Measurements from ENCODE around the gene TSPAN9. TPM values are rescaled to one million over a fixed set of nuclear protein-coding genes. Genes with fewer than 3 reads are reported as not detected.

The TSPAN9 gene
- total and polyA plus RNA-seq, 4 donors: 27.6 to 40.1 (median 30.9) TPM

DNA sequence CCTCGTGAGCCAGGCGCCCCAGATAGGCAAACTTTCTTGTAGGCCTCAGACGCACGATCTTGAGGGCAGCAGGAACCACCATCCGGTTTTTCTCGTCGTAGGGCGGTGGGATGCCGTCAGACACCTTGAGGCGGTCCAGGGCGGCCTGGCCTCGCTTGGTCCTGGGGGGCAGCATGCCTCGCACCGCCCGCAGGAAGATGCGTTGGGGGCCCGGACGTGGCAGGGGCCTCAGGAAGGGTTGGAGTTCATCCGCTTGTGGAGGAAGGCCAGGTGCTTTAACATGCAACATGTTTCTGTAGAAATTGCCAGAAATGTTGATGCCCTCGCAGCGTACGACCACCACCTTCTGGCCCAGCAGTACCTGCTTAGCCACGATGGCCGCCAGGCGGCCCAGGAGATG, 5.5 kb upstream of the TSPAN9 start:
- no peak for DNase-seq (ENCODE audit: low read depth in 4 of 6, low spot score in 6 of 6)
- H3K9me3 ChIP-seq (ENCODE audit: control insufficient read depth, insufficient read depth, low read length): no peaks in the 10 kb centered on the region
- H3K4me3 ChIP-seq (ENCODE audit: low read depth, low read length): no peak overlapping the region
- H3K27ac ChIP-seq (ENCODE audit: low read depth, low read length): no peak overlapping the region
- WGBS (ENCODE audit: insufficient coverage): 96% methylated on average over 23 of the region's 25 CpGs
- H3K36me3 ChIP-seq (ENCODE audit: control insufficient read depth, insufficient read depth, low read length): no peaks in the 10 kb centered on the region
- peaks cover 10% of the 10 kb centered on the region for H3K4me1 ChIP-seq (ENCODE audit: control insufficient read depth, insufficient read depth, low read length)
- no peaks in the 10 kb centered on the region for H3K27me3 ChIP-seq (ENCODE audit: control insufficient read depth, insufficient read depth, low read length)

DNA sequence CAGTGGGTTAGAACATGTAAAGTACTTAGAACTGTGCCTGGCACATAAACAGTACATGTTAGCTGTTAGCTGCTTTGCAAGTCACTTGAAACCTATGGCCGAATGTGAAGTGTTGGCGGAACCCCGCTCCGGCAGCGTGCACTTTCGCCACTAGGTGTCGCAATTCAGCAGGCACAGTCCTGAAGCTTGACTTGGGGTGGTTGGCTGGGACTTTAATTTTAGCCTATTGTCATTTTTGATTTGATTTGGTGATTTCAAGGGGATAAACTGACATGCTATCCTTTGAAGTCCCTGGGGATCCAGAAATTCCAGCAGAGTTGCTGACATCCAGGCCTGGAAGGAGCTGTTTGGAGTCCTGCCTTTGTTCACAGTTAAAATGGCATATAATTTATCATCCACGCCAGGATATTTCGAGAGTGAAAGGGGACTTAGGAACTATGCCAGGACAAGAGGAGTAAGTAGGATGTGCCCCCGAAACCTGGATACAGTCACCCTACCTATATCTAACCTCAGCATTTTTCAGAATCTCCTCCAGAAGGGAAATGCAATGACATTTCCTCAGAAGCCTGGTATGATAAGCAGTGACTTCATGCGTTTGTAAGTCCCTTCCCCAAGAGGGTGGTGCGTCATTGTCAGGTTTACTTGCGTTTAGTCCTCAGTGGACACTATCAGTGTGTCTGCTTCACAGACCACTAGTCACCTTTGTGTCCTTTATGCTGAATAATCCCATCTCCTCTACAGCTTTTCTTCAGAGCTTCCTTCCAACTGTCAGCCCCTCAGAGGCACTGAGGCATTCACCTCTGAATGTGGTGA, 3.5 kb upstream of the TSPAN9 start:
- no peak overlapping the region for H3K27ac ChIP-seq (ENCODE audit: low read depth, low read length)
- DNase-seq (ENCODE audit: low read depth in 4 of 6, low spot score in 6 of 6): peak; percentile 64 to 96 (median 76)
- no peaks in the 10 kb centered on the region for H3K36me3 ChIP-seq (ENCODE audit: control insufficient read depth, insufficient read depth, low read length)
- H3K4me3 ChIP-seq (ENCODE audit: low read depth, low read length): no peak overlapping the region
- H3K9me3 ChIP-seq (ENCODE audit: control insufficient read depth, insufficient read depth, low read length): no peaks in the 10 kb centered on the region
- WGBS (ENCODE audit: insufficient coverage): 17% methylated on average over 10 of the region's 13 CpGs
- no peaks in the 10 kb centered on the region for H3K27me3 ChIP-seq (ENCODE audit: control insufficient read depth, insufficient read depth, low read length)
- H3K4me1 ChIP-seq (ENCODE audit: control insufficient read depth, insufficient read depth, low read length): peaks cover 19% of the 10 kb centered on the region

DNA sequence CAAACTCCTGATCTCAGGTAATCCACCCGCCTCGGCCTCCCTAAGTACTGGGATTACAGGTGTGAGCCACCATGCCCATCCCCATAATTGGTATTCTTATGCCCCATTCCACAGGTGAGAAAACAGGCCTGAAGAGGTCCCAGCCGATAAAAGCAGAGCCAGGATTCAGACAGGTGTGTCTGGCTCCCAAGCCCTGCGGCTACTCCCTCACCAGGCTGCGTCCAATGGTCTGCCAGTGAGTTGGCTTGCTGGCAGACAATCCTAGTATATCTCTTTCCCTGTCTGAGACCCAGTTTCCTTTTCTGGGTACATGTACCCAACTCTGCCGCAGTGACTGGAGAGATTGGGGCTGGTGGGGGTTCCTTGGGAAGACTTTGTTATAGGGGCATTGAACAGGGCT, 1.9 kb upstream of the TSPAN9 start:
- DNase-seq (ENCODE audit: low read depth in 4 of 6, low spot score in 6 of 6): no peak
- Histone ChIP-seq H3K36me3 (ENCODE audit: control insufficient read depth, insufficient read depth, low read length) (no peaks in the 10 kb centered on the region), H3K27ac (ENCODE audit: low read depth, low read length) (no peak overlapping the region), H3K9me3 (ENCODE audit: control insufficient read depth, insufficient read depth, low read length) (no peaks in the 10 kb centered on the region), H3K4me1 (ENCODE audit: control insufficient read depth, insufficient read depth, low read length) (peaks cover 19% of the 10 kb centered on the region), H3K27me3 (ENCODE audit: control insufficient read depth, insufficient read depth, low read length) (no peaks in the 10 kb centered on the region), H3K4me3 (ENCODE audit: low read depth, low read length) (no peak overlapping the region)
- WGBS (ENCODE audit: insufficient coverage): 75% methylated on average over 4 of the region's 6 CpGs

DNA sequence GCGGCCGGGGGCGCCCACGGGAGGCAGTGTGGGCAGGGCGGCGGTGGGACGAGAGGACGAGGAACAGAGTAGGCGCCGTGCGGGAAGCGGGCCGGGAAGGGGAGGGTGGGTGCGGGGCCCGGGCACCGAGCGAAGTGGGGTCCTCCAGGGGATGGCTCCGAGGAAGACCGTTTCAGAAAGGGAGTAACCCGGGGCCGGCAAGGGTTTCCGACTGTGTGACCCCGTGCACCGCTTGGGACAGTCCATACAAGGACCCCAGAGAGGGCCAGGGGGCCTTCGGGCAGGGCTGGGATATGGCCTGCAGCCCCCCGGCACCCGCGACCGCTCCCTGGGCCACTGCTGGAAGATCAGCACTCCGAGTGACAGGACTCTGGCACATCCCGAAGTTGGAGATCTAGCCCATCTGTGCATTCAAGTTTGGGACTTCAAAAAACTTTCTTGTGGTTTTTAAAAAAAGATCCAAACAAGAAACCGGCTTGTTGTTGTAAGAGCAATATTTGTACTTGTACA, 448 bp downstream of the TSPAN9 start:
- Histone ChIP-seq H3K27ac (ENCODE audit: low read depth, low read length) (no peak overlapping the region), H3K27me3 (ENCODE audit: control insufficient read depth, insufficient read depth, low read length) (no peaks in the 10 kb centered on the region), H3K4me1 (ENCODE audit: control insufficient read depth, insufficient read depth, low read length) (peaks cover 19% of the 10 kb centered on the region), H3K36me3 (ENCODE audit: control insufficient read depth, insufficient read depth, low read length) (no peaks in the 10 kb centered on the region), H3K9me3 (ENCODE audit: control insufficient read depth, insufficient read depth, low read length) (no peaks in the 10 kb centered on the region), H3K4me3 (ENCODE audit: low read depth, low read length) (peak overlapping the region; percentile 75)
- under 1% methylated on average over 31 of the region's 32 CpGs for WGBS (ENCODE audit: insufficient coverage)
- peak in 1 of 6 donors; percentile 54 for DNase-seq (ENCODE audit: low read depth in 4 of 6, low spot score in 6 of 6)

DNA sequence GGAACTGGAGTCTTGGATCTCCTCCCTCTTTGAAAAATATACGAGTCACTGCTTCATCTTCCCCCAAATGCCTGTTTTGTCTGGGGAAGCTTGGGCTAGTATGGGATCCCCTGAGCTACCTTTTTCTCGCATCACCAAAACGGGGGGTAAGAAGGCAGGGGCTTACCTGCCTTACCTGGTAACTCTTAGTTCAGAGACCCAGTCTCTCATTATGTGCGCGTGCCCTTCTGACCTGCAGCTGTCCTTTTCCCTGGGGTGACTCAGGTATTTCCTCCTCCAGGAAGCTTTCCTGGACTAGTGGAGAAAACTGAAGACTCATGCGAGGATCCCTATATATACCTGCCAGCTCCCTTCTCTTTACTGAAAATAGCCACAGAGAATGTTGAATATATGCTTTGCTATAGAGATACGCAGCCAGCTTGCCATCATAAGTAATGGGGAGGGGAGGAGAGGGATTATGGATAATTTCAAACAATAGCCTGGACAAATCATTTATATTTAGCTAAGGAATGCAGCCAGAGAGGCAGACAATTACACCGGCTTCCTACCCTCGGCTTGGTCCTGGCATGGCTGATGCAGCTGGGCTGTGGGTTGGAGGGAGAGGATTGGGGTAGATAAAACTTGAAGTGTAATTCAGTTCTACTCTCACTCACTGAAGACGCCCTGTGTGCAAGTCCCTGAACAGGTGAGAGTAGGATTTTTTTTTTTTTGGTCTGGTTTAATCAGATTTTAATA, 1.1 kb downstream of the TSPAN9 start:
- Histone ChIP-seq H3K4me3 (ENCODE audit: low read depth, low read length) (peak overlapping the region; percentile 75), H3K4me1 (ENCODE audit: control insufficient read depth, insufficient read depth, low read length) (peaks cover 19% of the 10 kb centered on the region), H3K36me3 (ENCODE audit: control insufficient read depth, insufficient read depth, low read length) (no peaks in the 10 kb centered on the region), H3K9me3 (ENCODE audit: control insufficient read depth, insufficient read depth, low read length) (no peaks in the 10 kb centered on the region), H3K27ac (ENCODE audit: low read depth, low read length) (no peak overlapping the region), H3K27me3 (ENCODE audit: control insufficient read depth, insufficient read depth, low read length) (no peaks in the 10 kb centered on the region)
- no peak for DNase-seq (ENCODE audit: low read depth in 4 of 6, low spot score in 6 of 6)
- 58% methylated on average over 4 of the region's 10 CpGs for WGBS (ENCODE audit: insufficient coverage)

DNA sequence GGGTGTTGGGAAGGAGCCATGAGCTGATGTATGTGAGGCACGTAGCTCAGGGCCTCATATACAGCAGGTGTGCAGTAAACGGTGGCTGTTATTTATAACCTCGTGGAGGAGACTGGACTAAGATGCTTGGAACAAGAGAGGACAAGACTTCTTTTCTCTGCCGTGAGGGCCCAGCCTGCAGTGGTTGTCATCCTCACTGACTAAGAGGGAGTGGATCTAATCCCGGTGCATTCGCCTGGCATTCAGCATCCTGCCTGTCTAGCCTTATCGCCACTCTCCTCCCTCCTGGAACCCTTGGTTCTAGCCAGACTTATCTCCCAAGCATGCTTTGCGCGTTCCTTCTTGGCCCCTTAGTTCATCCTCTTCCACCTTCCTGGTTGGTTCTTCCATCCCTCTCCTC, 3.9 kb downstream of the TSPAN9 start:
- H3K9me3 ChIP-seq (ENCODE audit: control insufficient read depth, insufficient read depth, low read length): no peaks in the 10 kb centered on the region
- H3K36me3 ChIP-seq (ENCODE audit: control insufficient read depth, insufficient read depth, low read length): peaks cover 9% of the 10 kb centered on the region
- H3K4me3 ChIP-seq (ENCODE audit: low read depth, low read length): no peak overlapping the region
- H3K27me3 ChIP-seq (ENCODE audit: control insufficient read depth, insufficient read depth, low read length): no peaks in the 10 kb centered on the region
- no peak overlapping the region for H3K27ac ChIP-seq (ENCODE audit: low read depth, low read length)
- no peak for DNase-seq (ENCODE audit: low read depth in 4 of 6, low spot score in 6 of 6)
- WGBS (ENCODE audit: insufficient coverage): 82% methylated on average over 7 of the region's 9 CpGs
- H3K4me1 ChIP-seq (ENCODE audit: control insufficient read depth, insufficient read depth, low read length): peaks cover 21% of the 10 kb centered on the region

DNA sequence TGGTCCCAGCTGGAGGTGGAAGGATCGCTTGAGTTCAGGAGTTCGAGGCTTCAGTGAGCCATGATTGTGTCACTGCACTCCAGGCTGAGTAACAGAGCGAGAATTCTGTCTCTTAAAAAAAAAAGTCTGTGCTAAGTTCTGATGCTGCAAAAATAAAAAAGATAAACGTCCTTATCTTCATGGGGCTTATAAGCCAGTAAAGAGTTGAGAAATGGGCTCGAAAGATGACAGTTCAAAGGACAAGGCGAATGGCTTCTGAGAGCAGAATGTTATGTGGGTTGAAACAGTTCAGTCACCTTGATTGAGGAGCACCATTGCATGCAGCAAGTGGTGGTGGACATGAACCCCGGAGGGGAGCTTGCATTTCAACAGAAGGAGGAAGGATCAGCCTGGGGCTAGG, 4.7 kb downstream of the TSPAN9 start:
- DNase-seq (ENCODE audit: low read depth in 4 of 6, low spot score in 6 of 6): no peak
- H3K4me1 ChIP-seq (ENCODE audit: control insufficient read depth, insufficient read depth, low read length): peaks cover 14% of the 10 kb centered on the region
- H3K27me3 ChIP-seq (ENCODE audit: control insufficient read depth, insufficient read depth, low read length): no peaks in the 10 kb centered on the region
- 77% methylated on average over 7 of the region's 7 CpGs for WGBS (ENCODE audit: insufficient coverage)
- no peak overlapping the region for H3K4me3 ChIP-seq (ENCODE audit: low read depth, low read length)
- no peaks in the 10 kb centered on the region for H3K9me3 ChIP-seq (ENCODE audit: control insufficient read depth, insufficient read depth, low read length)
- peaks cover 9% of the 10 kb centered on the region for H3K36me3 ChIP-seq (ENCODE audit: control insufficient read depth, insufficient read depth, low read length)
- H3K27ac ChIP-seq (ENCODE audit: low read depth, low read length): no peak overlapping the region

DNA sequence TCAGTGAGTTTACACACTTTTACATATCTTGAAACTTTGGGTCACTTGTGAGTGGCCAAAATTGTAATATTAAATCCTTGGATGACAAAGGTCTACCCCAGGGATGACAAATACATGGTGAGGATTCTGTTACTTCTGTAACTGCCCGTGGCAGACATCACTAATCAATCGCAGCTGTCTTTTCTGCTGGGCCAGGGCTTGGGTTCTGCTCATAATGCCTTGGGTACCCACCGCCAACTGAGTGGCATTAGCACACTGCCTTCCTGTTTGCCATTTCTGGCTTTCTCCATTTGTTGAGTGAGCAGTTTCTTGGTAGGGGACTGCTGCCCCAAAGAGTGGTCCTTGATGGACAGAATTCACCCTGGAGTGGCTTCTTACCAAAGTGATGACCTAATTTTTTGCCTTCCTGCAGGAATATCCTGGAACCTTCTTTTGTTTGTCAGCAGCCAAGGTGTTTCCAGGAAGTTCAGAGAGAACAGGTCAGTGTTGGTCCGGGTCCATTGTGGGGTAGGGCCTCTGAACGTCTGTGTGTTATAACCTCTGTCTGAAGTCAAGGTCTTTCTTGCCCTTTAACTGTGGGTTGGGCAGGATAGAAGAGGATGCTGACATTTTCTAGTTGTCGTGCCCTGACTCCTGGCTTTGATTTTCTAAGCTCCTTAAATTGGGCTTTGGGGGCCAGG, 6.2 kb downstream of the TSPAN9 start:
- H3K4me3 ChIP-seq (ENCODE audit: low read depth, low read length): no peak overlapping the region
- WGBS (ENCODE audit: insufficient coverage): 91% methylated on average over 4 of the region's 6 CpGs
- H3K27ac ChIP-seq (ENCODE audit: low read depth, low read length): peak overlapping the region; percentile 25

DNA sequence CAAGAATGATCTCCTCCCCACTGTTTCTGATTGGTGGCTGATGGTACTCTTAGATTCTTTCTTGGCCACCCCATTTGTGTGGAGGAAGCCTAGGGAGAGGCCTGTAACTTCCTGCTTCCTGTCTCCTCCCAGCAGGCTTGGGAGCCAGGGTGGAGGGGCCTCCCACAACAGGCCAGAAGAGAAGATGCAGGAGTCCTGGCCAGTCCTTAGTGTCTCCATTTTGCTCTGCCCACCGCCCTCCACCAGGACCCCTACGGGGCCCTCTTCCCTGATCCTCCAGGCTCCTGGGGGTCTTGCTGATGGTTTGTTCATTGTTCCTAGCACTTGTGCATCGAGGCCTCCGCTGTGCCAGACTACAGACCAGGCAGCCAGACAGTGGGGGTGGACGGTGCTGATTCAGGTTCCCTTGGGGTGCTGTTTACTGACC, 6.8 kb downstream of the TSPAN9 start:
- peak overlapping the region; percentile 25 for H3K27ac ChIP-seq (ENCODE audit: low read depth, low read length)
- H3K4me3 ChIP-seq (ENCODE audit: low read depth, low read length): no peak overlapping the region
- peaks cover 13% of the 10 kb centered on the region for H3K4me1 ChIP-seq (ENCODE audit: control insufficient read depth, insufficient read depth, low read length)
- no peak for DNase-seq (ENCODE audit: low read depth in 4 of 6, low spot score in 6 of 6)
- WGBS (ENCODE audit: insufficient coverage): 17% methylated on average over 1 of the region's 5 CpGs
- peaks cover 11% of the 10 kb centered on the region for H3K36me3 ChIP-seq (ENCODE audit: control insufficient read depth, insufficient read depth, low read length)
- H3K27me3 ChIP-seq (ENCODE audit: control insufficient read depth, insufficient read depth, low read length): no peaks in the 10 kb centered on the region
- H3K9me3 ChIP-seq (ENCODE audit: control insufficient read depth, insufficient read depth, low read length): no peaks in the 10 kb centered on the region

More for the DNA sequence above, 6.2 kb downstream of the TSPAN9 start:
- no peaks in the 10 kb centered on the region for H3K27me3 ChIP-seq (ENCODE audit: control insufficient read depth, insufficient read depth, low read length)
- no peaks in the 10 kb centered on the region for H3K9me3 ChIP-seq (ENCODE audit: control insufficient read depth, insufficient read depth, low read length)
- no peak for DNase-seq (ENCODE audit: low read depth in 4 of 6, low spot score in 6 of 6)
- H3K4me1 ChIP-seq (ENCODE audit: control insufficient read depth, insufficient read depth, low read length): peaks cover 13% of the 10 kb centered on the region
- peaks cover 10% of the 10 kb centered on the region for H3K36me3 ChIP-seq (ENCODE audit: control insufficient read depth, insufficient read depth, low read length)

Measured in spinal cord (tissue), 10 donors.